IPS-NIHi7 (cell line): ENCODE data around the gene UBE2G1.
"Not testable (repeated sequence)": the region's sequence is repeated elsewhere in the genome, so short reads cannot be mapped to it uniquely, and the experiment has no call there.

Experiments
- DNase-seq: peaks from one replicate; pipeline ENCODE4 v3.0.0; 2012; ENCODE audit warnings: mixed read lengths; ENCODE audit errors: extremely low spot score

The UBE2G1 gene

DNA sequence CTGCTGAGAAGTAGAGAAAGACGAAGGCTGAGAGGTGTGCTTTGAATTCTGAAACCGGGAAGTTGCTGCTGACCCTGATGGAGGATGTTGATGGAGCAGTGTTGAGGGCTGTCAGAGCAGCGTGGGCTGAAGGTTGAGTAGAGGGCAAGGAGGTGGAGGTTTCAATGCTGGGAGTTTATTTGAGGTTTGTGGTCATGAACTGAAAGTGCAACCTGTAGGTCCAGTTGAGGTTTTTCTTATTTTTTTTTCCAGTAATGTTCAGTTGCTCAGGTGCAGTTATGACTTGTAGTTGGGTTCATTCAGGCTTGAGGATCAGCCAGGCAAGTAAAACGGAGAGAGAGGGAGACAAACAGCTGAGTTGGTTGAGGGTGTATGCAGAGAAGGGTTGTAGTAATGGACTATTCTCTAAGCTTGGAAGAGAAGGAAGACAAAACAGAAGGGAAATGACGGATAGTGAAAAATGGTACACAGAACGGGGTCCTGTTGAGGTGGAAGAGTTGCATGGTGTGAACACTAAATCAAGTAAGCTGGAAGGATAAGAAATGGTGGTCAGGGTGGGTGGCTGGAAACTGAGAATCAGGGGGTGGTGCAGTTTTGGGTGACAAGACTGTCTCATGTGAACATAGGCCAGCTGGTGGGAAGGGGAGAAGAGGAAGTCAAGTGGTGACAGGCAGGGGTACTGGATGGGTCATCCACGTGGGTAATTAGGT, 8.7 kb upstream of the UBE2G1 start:
- DNase-seq = no peak

DNA sequence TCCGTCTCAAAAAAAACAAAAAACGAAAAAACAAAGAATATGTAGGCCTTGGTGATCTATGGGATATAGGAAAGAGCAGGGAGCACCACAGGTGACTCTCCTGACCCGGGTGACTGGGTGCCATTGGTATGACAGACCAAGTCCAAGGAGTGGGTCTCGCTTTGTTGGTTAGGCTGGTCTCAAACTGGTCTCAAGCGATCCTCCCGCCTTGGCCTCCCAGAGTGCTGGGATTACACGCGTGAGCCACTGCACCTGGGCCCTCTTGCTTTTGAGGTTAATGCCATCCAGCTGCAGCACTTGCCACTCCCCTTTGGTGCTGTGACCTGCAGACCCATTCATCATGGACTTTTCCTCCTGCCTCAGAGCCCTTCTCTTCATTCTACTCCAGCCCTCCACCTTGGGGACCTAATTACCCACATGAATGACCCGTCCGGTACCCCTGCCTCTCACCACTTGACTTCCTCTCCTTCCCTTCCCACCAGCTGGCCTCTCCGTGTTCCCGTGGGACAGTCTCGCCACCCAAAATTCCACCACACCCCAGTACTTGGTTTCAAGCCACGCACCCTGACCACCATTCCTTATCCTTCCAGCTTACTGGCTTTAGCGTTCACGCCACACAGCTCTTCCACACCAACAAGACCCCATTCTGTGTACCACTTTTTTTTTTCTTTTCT, 3.2 kb upstream of the UBE2G1 start:
- DNase-seq = no peak

DNA sequence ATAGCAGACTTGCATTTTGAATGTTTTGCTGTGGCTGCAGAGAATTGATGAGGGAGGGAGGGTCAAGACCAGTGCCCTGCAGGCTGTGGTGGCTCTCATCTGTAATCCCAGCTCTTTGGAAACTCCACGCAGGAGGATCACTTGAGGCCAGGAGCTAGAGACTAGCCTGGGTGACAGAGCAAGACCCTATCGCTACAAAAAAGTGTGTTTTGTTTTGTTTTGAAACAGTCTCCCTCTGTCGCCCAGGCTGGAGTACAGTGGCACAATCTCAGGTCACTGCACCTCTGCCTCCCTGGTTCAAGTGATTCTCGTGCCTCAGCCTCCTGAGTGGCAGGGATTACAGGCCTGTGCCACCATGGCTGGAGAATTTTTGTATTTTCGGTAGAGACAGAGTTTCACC, 1.9 kb upstream of the UBE2G1 start:
- DNase-seq = no peak

DNA sequence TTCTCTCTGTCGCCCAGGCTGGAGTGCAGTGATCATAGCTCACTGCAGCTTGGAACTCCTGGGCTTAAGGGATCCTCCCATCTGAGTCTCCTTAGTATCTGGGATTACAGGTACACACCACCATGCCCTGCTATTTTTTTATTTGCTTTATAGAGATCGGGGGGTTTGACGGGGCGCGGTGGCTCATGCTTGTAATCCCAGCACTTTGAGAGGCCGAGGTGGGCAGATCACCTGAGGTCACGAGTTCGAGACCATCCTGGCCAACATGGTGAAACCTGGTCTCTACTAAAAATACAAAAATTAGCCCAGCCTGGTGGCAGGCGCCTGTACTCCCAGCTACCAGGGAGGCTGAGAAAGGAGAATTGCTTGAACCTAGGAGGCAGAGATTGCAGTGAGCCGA, 702 bp upstream of the UBE2G1 start:
- not testable (repeated sequence) for DNase-seq

DNA sequence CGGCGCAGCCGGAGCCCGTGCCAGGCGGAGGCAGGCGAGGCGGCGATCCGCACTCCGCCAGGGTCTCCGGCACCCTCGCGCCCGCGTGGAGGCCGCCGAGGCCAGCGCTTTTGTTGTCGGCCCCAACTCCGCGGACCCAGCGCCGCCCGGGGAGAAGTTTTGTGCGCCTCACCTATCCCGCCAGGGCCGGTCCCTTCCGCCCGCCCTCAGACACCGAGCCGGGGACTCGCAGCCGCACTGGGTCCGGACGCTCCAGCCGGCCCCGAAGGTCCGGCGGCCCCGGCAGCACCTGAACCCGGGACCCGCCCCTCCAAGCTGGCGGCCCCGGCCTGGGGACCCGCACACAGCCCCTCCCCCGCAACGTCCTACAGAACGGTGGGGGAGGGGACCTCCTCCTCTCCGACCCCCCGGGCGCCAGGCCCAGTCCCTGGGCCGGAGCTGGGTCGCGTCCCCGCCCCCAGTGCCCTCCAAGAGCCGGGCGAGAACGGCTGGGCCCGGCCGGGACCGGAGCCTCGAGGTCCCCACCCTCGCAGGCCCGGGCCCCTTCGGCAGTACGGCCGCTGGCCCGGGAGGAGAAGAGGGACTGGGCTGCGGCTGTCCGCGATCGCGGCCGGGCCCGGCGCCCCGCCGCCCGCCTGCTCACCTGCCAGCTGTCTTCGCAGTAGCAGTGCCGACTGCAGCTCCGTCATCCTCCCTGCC, 698 bp downstream of the UBE2G1 start:
- peak; percentile 46 for DNase-seq

DNA sequence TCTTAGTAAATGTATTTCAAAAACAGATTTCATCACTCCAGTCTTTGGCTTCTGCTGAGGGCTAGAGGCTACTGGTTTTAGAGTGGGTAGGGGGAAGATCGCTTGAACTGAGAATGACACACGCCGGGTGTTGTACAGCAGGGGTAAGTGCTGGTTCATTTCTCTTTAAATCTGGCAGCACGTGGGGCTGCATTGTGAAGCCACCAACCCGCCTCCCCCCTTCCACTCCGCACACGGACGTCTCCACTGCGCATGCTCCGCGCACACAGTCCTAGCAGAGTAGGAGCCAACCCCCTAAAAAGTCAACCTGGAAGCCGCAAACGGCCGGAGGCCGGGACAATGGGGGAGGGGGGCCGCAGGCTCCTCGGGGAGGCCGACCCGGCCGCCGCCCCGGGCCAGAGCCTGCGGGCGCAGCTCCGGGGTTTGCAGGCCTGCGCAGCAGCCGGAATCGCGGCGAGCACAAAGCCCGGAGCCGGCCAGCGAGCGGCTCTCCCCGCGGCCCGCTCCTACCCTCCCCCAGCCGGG, 1.3 kb downstream of the UBE2G1 start:
- peak; percentile 88 for DNase-seq

DNA sequence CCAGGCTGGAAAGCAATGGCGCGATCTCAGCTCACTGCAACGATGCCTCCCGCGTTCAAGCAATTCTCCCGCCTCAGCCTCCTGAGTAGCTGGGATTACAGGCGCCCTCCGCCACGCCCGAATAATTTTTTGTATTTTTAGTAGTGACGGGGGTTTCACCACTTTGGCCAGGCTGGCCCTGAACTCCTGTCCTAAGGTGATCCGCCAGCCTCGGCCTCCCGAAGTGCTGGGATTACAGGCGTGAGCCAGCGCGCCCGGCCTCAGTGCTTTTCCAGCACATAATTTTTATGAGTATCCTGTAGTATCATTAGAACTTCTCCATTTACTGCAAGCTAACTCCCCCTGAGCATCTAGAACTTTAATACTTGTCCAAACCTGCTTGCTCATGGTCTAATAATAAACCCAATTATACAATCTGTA, 1.8 kb downstream of the UBE2G1 start:
- DNase-seq = no peak

DNA sequence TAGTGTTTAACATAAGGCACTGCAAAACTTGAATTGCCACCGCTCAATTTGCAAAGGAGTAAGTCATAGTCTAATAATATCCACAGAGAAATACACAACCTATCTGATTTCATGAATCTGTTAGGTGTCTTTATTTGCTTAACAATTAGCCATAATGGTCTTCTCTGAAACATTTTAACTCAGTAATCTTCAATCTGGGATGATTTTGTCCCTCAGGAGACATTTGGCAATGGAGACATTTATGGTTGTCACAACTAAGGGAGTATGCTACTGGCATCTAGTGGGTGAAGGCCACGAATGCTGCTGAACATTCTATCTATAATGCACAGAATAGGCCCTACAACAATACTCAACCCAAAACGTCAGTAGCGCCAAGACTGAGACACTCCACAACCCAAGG, 4.3 kb downstream of the UBE2G1 start:
- DNase-seq = no peak

DNA sequence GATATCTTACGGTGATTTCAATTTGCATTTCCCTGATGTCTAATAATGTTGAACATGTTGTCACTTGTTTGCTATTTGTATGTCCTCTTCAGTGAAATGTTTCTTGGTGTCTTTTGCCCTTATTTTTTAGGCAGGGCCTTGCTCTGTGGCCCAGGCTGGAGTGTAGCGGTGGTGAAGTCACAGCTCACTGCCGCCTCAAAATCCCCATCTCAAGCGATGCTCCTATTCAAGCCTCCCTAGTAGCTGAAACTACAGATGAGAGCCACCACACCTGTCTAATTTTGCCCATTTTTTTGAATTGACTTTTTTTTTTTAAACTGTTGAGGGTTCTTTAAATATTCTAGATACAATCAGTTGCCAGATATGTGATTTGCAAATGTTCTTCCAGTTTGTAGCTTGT, 8.3 kb downstream of the UBE2G1 start:
- no peak for DNase-seq

DNA sequence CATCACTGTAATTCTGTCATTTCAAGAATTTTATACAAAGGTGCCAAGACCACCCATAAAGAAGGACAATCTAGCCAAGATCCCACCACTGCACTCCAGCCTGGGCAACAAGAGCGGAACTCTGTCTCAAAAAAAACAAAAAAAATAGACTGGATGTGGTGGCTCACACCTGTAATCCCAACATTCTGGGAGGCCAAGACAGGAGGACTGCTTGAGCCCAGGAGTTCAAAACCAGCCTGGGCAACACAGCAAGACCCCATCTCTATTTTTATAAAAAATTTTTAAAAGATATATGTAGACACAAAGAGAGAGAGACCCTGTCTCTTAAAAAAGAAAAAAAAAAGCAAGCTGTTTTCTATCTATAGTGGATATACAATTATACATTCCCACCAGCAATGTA, 8.8 kb downstream of the UBE2G1 start:
- no peak for DNase-seq

DNA sequence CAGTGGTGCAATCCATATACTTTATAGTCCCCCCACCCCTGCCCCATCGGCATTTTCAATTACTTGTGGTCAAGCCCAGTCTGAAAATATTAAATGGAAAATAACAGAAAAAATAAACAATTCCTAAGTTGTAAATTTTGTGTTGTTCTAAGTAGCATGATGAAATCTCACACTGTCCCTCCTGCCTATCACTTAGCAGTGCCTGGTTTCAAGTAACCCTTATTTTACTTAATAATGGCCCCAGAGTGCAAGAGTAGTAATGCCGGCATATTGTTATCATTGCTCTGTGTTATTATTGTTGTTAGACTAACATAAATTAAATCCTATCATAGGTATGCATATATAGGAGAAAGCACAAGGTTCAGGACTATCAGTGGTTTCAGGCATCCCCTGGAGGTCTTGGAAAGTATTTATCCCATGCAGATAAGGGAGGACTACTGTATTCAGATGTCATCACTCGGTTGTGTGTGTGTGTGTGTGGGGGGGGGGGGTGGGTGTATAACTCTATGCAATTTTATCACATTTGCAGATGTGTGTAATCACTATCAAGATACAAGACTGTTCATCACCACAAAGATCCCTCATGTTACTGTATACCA, 9.3 kb downstream of the UBE2G1 start:
- DNase-seq = no peak

DNA sequence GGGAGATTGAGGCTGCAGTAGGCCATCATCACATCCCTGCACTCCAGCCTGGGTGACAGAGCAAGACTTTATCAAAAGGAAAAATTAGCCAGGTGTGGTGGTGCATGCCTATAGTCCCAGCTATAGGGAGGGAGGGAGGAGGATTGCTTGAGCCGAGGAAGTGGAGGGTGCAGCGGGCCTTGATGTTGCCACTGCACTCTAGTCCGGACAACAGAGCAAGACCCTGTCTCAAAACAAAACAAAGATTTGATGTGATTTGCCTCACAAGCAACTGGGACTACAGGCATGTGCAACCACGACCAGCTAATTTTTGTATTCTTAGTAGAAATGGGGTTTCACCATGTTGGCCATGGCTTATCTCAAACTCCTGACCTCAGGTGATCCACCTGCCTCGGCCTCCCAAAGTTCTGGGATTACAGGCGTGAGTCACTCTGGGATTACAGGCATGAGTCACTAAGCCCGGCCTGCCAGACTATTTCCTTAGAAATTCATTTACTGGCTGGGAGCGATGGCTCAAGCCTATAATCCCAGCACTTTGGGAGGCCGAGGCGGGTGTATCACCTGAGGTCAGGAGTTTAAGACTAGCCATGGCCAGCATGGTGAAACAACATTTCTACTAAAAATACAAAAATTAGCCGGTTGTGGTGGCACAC, 11.5 kb downstream of the UBE2G1 start:
- DNase-seq = no peak

DNA sequence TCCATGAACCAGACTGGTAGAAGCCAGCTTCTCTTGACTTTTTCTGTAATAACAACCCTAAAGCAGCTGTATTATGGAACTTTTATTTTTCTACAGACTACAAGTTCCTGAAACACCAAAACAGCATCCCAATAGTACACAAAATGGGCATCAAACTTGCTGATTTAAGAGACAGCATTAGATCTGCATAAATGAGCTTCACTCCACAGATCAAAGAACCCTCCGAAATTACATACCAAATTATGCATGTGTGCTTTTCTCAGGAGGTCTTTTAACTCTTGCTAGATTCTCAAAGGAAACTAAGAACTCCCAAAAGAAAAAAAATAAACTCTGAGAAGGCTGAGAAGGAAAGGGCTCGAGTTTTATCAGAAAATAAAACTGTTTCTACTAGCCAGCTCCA, 12.3 kb downstream of the UBE2G1 start:
- no peak for DNase-seq

DNA sequence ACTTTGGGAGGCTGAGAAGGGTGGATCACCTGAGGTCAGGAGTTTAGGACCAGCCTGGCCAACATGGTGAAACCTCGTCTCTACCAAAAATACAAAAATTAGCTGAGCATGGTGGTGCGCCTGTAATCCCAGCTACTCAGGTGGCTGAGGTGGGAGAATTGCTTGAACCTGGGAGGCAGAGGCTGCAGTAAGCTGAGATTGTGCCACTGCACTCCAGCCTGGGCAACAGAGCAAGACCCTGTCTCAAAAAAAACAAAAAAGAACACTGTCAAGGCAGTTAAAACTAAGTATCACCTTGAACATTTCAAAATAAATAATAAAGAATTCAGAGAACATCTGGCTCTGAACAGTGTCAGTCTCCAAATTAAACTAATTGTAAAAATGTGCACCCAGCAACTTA, 16.3 kb downstream of the UBE2G1 start:
- not testable (repeated sequence) for DNase-seq

DNA sequence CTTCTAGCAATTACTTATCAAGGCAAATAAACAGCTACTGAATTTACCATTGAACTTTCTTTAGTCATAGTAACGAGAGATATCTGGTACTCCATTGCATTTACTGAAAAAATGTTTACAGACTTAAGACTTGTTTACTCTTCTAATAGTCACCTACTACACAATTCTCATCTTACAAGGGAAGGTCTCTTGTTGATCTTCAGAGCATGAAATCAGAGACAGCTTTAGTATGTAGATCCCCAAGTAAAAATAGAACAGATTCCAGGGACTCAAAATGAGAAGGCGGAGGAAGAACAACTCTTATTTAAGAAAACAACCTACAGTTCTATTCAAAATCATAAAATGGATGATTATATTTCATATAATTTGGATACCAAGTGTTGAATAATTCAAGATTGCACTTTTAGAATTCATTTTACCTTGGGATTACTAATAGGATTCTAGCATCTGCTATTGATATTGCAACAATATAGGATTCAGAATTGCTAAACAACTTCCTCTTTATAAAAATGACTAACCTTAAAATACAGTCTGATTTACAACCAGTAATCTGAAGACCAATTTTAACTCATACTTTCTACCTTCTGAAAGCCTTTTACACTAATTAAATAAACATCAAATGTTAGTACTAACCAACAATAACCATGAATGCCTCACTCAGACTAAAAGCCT, 20.8 kb downstream of the UBE2G1 start:
- DNase-seq = no peak

DNA sequence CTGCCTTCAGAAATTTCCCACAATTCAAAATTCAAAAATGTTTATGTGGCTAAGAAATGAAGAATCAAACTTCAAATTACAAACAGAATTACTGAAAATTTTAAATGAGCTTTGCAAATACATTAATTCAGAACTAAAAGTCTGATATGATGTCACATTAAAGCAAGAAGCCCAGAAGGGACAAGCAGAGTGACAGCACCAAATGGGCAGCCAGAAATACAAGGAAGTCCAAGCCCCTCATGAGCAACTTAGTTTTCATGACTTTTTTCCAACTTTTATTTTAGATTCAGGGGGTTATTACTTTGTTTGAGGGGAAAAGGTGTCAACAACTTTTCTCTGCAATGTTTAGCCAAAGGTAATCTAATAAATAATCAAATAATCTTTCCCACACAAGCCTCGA, 21.5 kb downstream of the UBE2G1 start:
- no peak for DNase-seq

DNA sequence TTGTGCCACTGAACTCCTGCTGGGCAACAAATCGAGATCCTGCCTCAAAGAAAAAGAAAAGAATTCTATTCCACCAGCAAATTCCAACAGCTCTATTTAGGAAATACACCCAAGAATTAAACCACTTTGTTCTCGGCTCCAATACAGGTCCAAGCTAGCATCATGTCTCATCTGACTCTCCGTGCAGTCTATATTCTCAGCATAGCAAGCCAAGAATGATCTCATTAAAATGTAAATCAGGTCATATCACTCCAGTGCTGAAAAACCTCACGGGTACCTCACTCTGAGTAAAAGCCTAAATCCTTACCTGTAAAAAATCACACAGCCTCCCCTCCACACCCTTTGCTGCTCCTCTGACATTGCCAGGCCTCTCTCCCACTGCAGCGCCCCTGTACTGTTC, 23.9 kb downstream of the UBE2G1 start:
- no peak for DNase-seq

DNA sequence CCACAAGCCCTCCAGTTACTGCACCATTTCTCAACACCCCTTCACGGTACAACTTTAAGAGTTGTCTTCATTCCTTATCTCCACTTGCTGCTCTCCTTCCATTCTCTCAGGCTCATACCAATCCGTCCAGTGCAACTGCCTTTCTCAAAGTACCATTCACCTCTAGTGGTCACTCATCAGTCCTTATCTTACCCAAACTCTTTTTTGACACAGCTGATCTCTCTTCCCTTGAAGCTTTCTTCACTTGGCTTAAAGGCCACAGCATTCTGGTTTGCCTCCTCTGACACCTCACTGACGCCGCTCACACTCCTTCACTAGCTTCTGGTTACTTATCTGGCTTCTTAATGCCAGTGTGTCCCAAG, 24.9 kb downstream of the UBE2G1 start:
- DNase-seq = no peak

DNA sequence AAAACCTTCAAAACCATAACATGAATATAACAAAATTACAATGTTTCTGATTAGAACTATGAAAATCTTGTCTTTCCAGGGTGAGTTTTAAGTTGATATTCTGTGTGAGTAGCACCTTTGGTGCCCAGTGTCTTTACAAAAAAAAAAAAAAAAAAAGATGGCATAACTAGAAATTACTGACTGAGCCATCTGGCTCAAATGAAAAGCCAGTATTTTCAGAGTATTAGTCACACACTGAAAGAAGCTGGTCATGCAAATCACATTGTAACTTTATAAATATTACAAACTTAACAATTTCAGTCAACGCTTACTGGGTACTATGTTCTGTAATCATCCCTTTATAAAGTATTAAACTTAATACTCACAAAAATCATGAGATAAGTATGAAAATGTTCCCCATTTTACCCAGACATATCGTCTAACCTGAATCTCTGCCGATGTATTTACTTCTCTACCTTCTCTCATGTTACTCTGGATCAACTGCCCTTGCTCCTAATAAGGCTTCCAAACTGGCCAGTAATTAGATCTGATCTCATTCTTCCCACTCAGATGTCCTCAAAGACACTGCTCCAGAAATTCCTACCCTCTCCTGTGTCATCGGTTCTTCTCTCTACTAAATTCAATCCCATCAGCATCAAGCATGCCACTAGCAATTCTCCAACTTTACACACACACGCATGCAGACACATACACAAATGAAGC, 25.4 kb downstream of the UBE2G1 start:
- no peak for DNase-seq

DNA sequence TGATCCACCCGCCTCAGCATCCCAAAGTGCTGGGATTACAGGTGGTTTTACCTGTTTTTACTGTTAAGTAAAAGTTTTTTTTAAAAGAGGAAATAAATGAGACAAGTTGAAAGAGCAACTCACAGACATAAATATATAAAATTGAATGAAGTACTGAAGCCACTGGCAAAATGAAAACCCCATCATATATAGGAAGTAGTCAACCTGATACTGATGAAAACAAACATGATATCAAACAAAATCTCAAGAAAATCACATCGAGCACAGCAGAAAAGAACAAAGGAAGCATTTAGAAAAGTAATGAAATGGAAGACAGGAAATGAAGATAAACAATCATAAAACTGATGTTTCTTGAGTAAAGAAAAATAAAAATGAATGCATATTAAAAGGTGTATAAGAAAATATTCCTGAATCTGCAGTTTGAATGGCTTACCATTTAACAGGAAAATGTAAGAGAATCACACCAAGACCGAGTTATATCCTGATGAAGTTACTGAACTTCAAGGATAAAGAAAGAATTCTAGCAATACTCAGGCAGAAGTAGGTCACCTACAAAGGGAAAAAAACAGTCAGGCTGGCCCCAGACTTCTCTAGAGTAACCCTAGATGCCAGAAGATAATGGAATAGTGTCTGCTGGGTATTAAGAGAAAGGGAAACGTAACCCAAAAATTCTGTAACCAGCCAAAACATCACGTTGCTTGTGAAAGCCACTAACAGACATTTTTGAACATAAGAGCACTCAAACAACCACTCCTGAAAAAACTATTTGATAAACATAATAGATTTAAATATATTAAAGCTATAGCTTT, 31.5 kb downstream of the UBE2G1 start:
- no peak for DNase-seq
